ENCODE measurements around the gene SH3RF3. TPM values are rescaled to one million over a fixed set of nuclear protein-coding genes. Genes with fewer than 3 reads are reported as not detected.

Gene SH3RF3
- total RNA-seq, 1 donor from 2014 or later, result 7.3 TPM

GRCh38 chr2:109174626-109175349 is 45.8 kb downstream of the SH3RF3 start:
- DNase-seq (ENCODE audit: low read depth), result no peak
- no peak overlapping the region for H2AFZ ChIP-seq (ENCODE audit: low read depth, low read length)
- peaks cover 39% of the 10 kb centered on the region for H3K4me1 ChIP-seq (ENCODE audit: insufficient read depth, low read length)
- H4K20me1 ChIP-seq (ENCODE audit: insufficient read depth, low read length), result peaks cover 6% of the 10 kb centered on the region
- H3K27me3 Mint-ChIP-seq (ENCODE audit: low read depth, unreplicated experiment), result no peaks in the 10 kb centered on the region
- H3K36me3 ChIP-seq (ENCODE audit: insufficient read depth, low read length), result no peaks in the 10 kb centered on the region
- H3K27me3 ChIP-seq (ENCODE audit: insufficient read depth, low read length), result no peaks in the 10 kb centered on the region
- H3K4me3 ChIP-seq (ENCODE audit: insufficient read depth, low read depth, low read length), result no peak overlapping the region
- H3K4me3 Mint-ChIP-seq (ENCODE audit: unreplicated experiment), result no peak overlapping the region
- no peak overlapping the region for H3K4me2 ChIP-seq (ENCODE audit: low read length)
- peaks cover 26% of the 10 kb centered on the region for H3K79me2 ChIP-seq (ENCODE audit: insufficient read depth, low read length)
- H3K4me1 Mint-ChIP-seq (ENCODE audit: low read depth, unreplicated experiment), result peaks cover 31% of the 10 kb centered on the region
- peaks cover 4% of the 10 kb centered on the region for H3K36me3 Mint-ChIP-seq (ENCODE audit: low read depth, unreplicated experiment)
- H3K27ac ChIP-seq (ENCODE audit: low read depth, low read length), result no peak overlapping the region
- H3K9me3 ChIP-seq (ENCODE audit: insufficient read depth, low read depth, low read length), result no peaks in the 10 kb centered on the region
- peaks cover 11% of the 10 kb centered on the region for H3K9me3 Mint-ChIP-seq (ENCODE audit: unreplicated experiment)
- no peak for TF ChIP-seq CTCF (IDR thresholded peaks at IDR 0.05; ENCODE audit: insufficient read depth, low read depth, low read length)
- no peak for TF ChIP-seq EZH2 (IDR thresholded peaks at IDR 0.05; ENCODE audit: insufficient read depth, low read length)
- FAIRE-seq, result no peak
- H3K27ac Mint-ChIP-seq (ENCODE audit: unreplicated experiment), result peak overlapping the region; percentile 47
- no peak overlapping the region for H3K9ac ChIP-seq (ENCODE audit: low read length)

- no peak overlapping the region for H3K4me3 ChIP-seq (ENCODE audit: insufficient read depth, low read depth, low read length)
- H3K4me1 ChIP-seq (ENCODE audit: insufficient read depth, low read length), result peaks cover 39% of the 10 kb centered on the region
- Mint-ChIP-seq H3K36me3 (ENCODE audit: low read depth, unreplicated experiment) (peaks cover 6% of the 10 kb centered on the region), H3K27ac (ENCODE audit: unreplicated experiment) (no peak overlapping the region), H3K4me1 (ENCODE audit: low read depth, unreplicated experiment) (peaks cover 33% of the 10 kb centered on the region), H3K27me3 (ENCODE audit: low read depth, unreplicated experiment) (no peaks in the 10 kb centered on the region), H3K4me3 (ENCODE audit: unreplicated experiment) (no peak overlapping the region), H3K9me3 (ENCODE audit: unreplicated experiment) (peaks cover 14% of the 10 kb centered on the region)
- TF ChIP-seq CTCF (IDR thresholded peaks at IDR 0.05; ENCODE audit: insufficient read depth, low read depth, low read length) (no peak), EZH2 (IDR thresholded peaks at IDR 0.05; ENCODE audit: insufficient read depth, low read length) (no peak)
- H3K36me3 ChIP-seq (ENCODE audit: insufficient read depth, low read length), result no peaks in the 10 kb centered on the region
- H3K9me3 ChIP-seq (ENCODE audit: insufficient read depth, low read depth, low read length), result no peaks in the 10 kb centered on the region
- H3K79me2 ChIP-seq (ENCODE audit: insufficient read depth, low read length), result peaks cover 26% of the 10 kb centered on the region
- H3K9ac ChIP-seq (ENCODE audit: low read length), result no peak overlapping the region
- H4K20me1 ChIP-seq (ENCODE audit: insufficient read depth, low read length), result peaks cover 6% of the 10 kb centered on the region
- DNase-seq (ENCODE audit: low read depth) (no peak), FAIRE-seq (no peak)
- no peaks in the 10 kb centered on the region for H3K27me3 ChIP-seq (ENCODE audit: insufficient read depth, low read length)
- no peak overlapping the region for H3K27ac ChIP-seq (ENCODE audit: low read depth, low read length)
- H2AFZ ChIP-seq (ENCODE audit: low read depth, low read length), result no peak overlapping the region
- no peak overlapping the region for H3K4me2 ChIP-seq (ENCODE audit: low read length)
Observed at GRCh38 chr2:109175350-109175678, 46.3 kb downstream of the SH3RF3 start.

GRCh38 chr2:109176928-109177327 is 47.9 kb downstream of the SH3RF3 start:
- Histone ChIP-seq H3K9me3 (ENCODE audit: insufficient read depth, low read depth, low read length) (no peaks in the 10 kb centered on the region), H3K79me2 (ENCODE audit: insufficient read depth, low read length) (peaks cover 26% of the 10 kb centered on the region), H2AFZ (ENCODE audit: low read depth, low read length) (no peak overlapping the region), H3K27me3 (ENCODE audit: insufficient read depth, low read length) (no peaks in the 10 kb centered on the region), H3K9ac (ENCODE audit: low read length) (no peak overlapping the region), H3K36me3 (ENCODE audit: insufficient read depth, low read length) (no peaks in the 10 kb centered on the region), H3K4me2 (ENCODE audit: low read length) (no peak overlapping the region), H4K20me1 (ENCODE audit: insufficient read depth, low read length) (peaks cover 6% of the 10 kb centered on the region), H3K4me3 (ENCODE audit: insufficient read depth, low read depth, low read length) (no peak overlapping the region), H3K4me1 (ENCODE audit: insufficient read depth, low read length) (peaks cover 26% of the 10 kb centered on the region), H3K27ac (ENCODE audit: low read depth, low read length) (no peak overlapping the region)
- Mint-ChIP-seq H3K27ac (ENCODE audit: unreplicated experiment) (no peak overlapping the region), H3K4me1 (ENCODE audit: low read depth, unreplicated experiment) (peaks cover 32% of the 10 kb centered on the region), H3K4me3 (ENCODE audit: unreplicated experiment) (no peak overlapping the region), H3K36me3 (ENCODE audit: low read depth, unreplicated experiment) (peaks cover 16% of the 10 kb centered on the region), H3K9me3 (ENCODE audit: unreplicated experiment) (peaks cover 22% of the 10 kb centered on the region), H3K27me3 (ENCODE audit: low read depth, unreplicated experiment) (no peaks in the 10 kb centered on the region)
- FAIRE-seq (no peak), DNase-seq (ENCODE audit: low read depth) (no peak)
- TF ChIP-seq CTCF (IDR thresholded peaks at IDR 0.05; ENCODE audit: insufficient read depth, low read depth, low read length), result no peak
- TF ChIP-seq EZH2 (IDR thresholded peaks at IDR 0.05; ENCODE audit: insufficient read depth, low read length), result no peak
